ENCODE results near the gene RNF113B.

RNF113B gene

DNA sequence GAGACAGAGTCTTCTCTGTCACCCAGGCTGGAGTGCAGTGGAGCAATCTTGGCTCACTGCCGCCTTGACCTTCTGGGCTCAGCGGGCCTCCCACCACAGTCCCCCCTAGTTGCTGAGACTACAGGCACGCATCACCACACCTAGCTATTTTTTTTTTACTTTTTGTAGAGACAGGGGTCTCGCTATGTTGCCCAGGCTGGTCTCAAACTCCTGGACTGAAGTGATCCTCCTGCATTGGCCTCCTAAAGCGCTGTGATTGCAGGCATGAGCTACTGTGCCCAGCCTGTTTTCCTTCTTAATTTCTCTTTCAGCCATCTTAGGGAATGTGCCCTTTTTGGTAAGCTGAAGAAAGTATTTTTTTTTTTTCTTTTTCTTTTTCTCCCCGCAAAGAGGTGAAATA, 42.6 kb upstream of the RNF113B start:
- Histone ChIP-seq H3K9ac (ENCODE audit: low read length) (no peak overlapping the region), H3K9me3 (ENCODE audit: low read length) (no peaks in the 10 kb centered on the region), H3K9me2 (ENCODE audit: low read depth, low read length) (no peaks in the 10 kb centered on the region), H3K27ac (ENCODE audit: low read depth, low read length, poor library complexity, severe bottlenecking) (no peak overlapping the region), H3F3A (ENCODE audit: insufficient read depth, low read length) (no peaks in the 10 kb centered on the region), H2AFZ (ENCODE audit: low read length) (no peak overlapping the region), H3K36me3 (ENCODE audit: insufficient read depth, low read length) (no peaks in the 10 kb centered on the region), H3K4me2 (ENCODE audit: low read length) (no peak overlapping the region), H4K20me1 (ENCODE audit: insufficient read depth, low read length) (no peaks in the 10 kb centered on the region), H3K4me1 (ENCODE audit: insufficient read depth, low read length, severe bottlenecking) (no peaks in the 10 kb centered on the region), H3K79me2 (ENCODE audit: insufficient read depth, low read length) (no peaks in the 10 kb centered on the region), H3K4me3 (ENCODE audit: low read depth, low read length, poor library complexity, severe bottlenecking) (no peak overlapping the region), H3K27me3 (ENCODE audit: insufficient read depth, low read length) (peaks cover 7% of the 10 kb centered on the region; the same call in 1 of the 2 replicates)
- TF ChIP-seq, protein P1, sequence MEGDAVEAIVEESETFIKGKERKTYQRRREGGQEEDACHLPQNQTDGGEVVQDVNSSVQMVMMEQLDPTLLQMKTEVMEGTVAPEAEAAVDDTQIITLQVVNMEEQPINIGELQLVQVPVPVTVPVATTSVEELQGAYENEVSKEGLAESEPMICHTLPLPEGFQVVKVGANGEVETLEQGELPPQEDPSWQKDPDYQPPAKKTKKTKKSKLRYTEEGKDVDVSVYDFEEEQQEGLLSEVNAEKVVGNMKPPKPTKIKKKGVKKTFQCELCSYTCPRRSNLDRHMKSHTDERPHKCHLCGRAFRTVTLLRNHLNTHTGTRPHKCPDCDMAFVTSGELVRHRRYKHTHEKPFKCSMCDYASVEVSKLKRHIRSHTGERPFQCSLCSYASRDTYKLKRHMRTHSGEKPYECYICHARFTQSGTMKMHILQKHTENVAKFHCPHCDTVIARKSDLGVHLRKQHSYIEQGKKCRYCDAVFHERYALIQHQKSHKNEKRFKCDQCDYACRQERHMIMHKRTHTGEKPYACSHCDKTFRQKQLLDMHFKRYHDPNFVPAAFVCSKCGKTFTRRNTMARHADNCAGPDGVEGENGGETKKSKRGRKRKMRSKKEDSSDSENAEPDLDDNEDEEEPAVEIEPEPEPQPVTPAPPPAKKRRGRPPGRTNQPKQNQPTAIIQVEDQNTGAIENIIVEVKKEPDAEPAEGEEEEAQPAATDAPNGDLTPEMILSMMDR (IDR thresholded peaks at IDR 0.05; ENCODE audit: low read length): no peak
- TF ChIP-seq EZH2 (IDR thresholded peaks at IDR 0.05; ENCODE audit: borderline replicate concordance, low read length): no peak

DNA sequence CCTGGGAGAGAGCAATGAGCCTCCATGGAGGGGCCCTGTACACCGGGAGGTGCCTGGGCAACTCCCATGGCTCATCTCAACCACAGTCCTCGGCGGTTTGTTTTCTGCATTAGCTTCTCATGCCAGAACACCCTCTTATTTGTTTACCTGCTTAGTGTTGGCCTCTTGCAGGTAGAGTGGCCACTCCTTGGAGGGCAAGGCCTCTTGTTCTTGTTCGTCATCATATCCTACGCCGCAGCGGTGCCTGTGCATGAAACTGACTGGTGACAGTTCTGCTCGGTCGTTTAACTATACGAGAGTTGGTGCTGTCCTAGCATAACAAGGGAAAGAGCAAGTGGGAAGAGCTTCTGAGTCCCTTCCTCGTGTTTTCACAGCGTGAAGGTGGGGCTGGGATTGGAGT, 40.5 kb upstream of the RNF113B start:
- Histone ChIP-seq H3K4me1 (ENCODE audit: insufficient read depth, low read length, severe bottlenecking) (no peaks in the 10 kb centered on the region), H4K20me1 (ENCODE audit: insufficient read depth, low read length) (no peaks in the 10 kb centered on the region), H3K79me2 (ENCODE audit: insufficient read depth, low read length) (no peaks in the 10 kb centered on the region), H3K4me2 (ENCODE audit: low read length) (no peak overlapping the region), H3K4me3 (ENCODE audit: low read depth, low read length, poor library complexity, severe bottlenecking) (no peak overlapping the region), H3K9me2 (ENCODE audit: low read depth, low read length) (no peaks in the 10 kb centered on the region), H3K9me3 (ENCODE audit: low read length) (no peaks in the 10 kb centered on the region), H2AFZ (ENCODE audit: low read length) (no peak overlapping the region), H3F3A (ENCODE audit: insufficient read depth, low read length) (no peaks in the 10 kb centered on the region), H3K27me3 (ENCODE audit: insufficient read depth, low read length) (peaks cover 4% of the 10 kb centered on the region; the same call in 1 of the 2 replicates), H3K9ac (ENCODE audit: low read length) (no peak overlapping the region), H3K27ac (ENCODE audit: low read depth, low read length, poor library complexity, severe bottlenecking) (no peak overlapping the region), H3K36me3 (ENCODE audit: insufficient read depth, low read length) (no peaks in the 10 kb centered on the region)
- no peak for TF ChIP-seq EZH2 (IDR thresholded peaks at IDR 0.05; ENCODE audit: borderline replicate concordance, low read length)
- TF ChIP-seq, protein P1 (IDR thresholded peaks at IDR 0.05; ENCODE audit: low read length): no peak

DNA sequence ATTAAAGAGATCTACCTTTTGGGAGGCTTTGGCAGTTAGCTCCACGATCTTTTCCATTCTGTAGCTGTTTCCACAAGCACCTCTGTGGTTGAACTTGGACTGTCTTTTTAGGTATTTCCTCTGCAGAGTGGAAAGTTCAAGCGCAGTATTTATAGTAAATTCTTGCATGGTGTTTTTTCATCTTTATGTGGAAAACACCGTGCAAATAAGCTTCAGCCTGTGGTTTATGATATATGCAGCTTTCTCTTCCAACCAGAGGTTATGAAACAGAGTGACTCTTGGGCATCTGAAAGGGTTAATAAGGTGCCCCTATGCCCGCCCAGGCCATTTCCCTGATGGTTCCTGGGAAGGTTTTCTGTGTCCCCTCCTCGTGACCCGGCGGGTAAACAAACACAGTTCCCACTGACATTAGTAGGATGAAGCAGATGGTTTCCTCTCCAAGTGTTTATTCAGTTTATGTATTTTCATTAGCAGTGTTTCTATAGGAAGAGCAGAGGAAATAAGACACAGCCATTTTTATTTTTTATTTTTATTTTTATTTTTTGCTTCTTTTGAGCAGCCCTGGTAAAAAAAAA, 39.7 kb upstream of the RNF113B start:
- H4K20me1 ChIP-seq (ENCODE audit: insufficient read depth, low read length): no peaks in the 10 kb centered on the region
- no peaks in the 10 kb centered on the region for H3K4me1 ChIP-seq (ENCODE audit: insufficient read depth, low read length, severe bottlenecking)
- no peak overlapping the region for H3K27ac ChIP-seq (ENCODE audit: low read depth, low read length, poor library complexity, severe bottlenecking)
- H3K9me2 ChIP-seq (ENCODE audit: low read depth, low read length): no peaks in the 10 kb centered on the region
- H2AFZ ChIP-seq (ENCODE audit: low read length): no peak overlapping the region
- no peak overlapping the region for H3K4me3 ChIP-seq (ENCODE audit: low read depth, low read length, poor library complexity, severe bottlenecking)
- no peaks in the 10 kb centered on the region for H3K36me3 ChIP-seq (ENCODE audit: insufficient read depth, low read length)
- no peaks in the 10 kb centered on the region for H3K9me3 ChIP-seq (ENCODE audit: low read length)
- no peak overlapping the region for H3K4me2 ChIP-seq (ENCODE audit: low read length)
- no peaks in the 10 kb centered on the region for H3F3A ChIP-seq (ENCODE audit: insufficient read depth, low read length)
- no peak for TF ChIP-seq EZH2 (IDR thresholded peaks at IDR 0.05; ENCODE audit: borderline replicate concordance, low read length)
- TF ChIP-seq, protein P1 (IDR thresholded peaks at IDR 0.05; ENCODE audit: low read length): no peak
- H3K79me2 ChIP-seq (ENCODE audit: insufficient read depth, low read length): no peaks in the 10 kb centered on the region
- no peak overlapping the region for H3K9ac ChIP-seq (ENCODE audit: low read length)
- H3K27me3 ChIP-seq (ENCODE audit: insufficient read depth, low read length): peaks cover 4% of the 10 kb centered on the region; the same call in 1 of the 2 replicates
